GM23338 (cell line): Measurements from ENCODE around the gene CMTR1.

Experiments
- CTCF ChIP-seq, 2 experiments: fragments of 200-600 bp in 1 of 2; sonication (generic) in 1 of 2; conservative IDR thresholded peaks; 2 replicates each; pipeline versions ENCODE4 v1.5.1 to v1.6.1; 2016 to 2017; ENCODE audit warnings: antibody characterized with exemption in 2 of 2, low read depth in 2 of 2, mild to moderate bottlenecking in 2 of 2, moderate library complexity in 1 of 2
- EZH2 ChIP-seq: fragments of 200-600 bp; sonication (generic); IDR thresholded peaks from one replicate; pipeline ENCODE4 v1.8.0; 2017; ENCODE audit warnings: antibody characterized with exemption, mild to moderate bottlenecking, low read depth; ENCODE audit not compliant: unreplicated experiment
- EZH2phosphoT487 ChIP-seq: fragments of 200-600 bp; sonication (generic); IDR thresholded peaks from one replicate; pipeline ENCODE4 v1.8.1; 2018; ENCODE audit warnings: antibody characterized with exemption; ENCODE audit not compliant: unreplicated experiment
- JUNB ChIP-seq: IDR thresholded peaks from one replicate; pipeline ENCODE4 v1.6.1; 2016; ENCODE audit warnings: antibody characterized with exemption; ENCODE audit not compliant: unreplicated experiment
- POLR2AphosphoS5 ChIP-seq: IDR thresholded peaks from 2 replicates; pipeline ENCODE4 v1.6.1; 2016; ENCODE audit warnings: antibody characterized with exemption, low read depth
- STAT1 ChIP-seq: IDR thresholded peaks from one replicate; pipeline ENCODE4 v1.6.1; 2016; ENCODE audit warnings: antibody characterized with exemption; ENCODE audit not compliant: unreplicated experiment

GRCh38 chr6:37513155-37513554, 80.1 kb downstream of the CMTR1 start:
- no peak for TF ChIP-seq CTCF (conservative IDR thresholded peaks at IDR 0.05; ENCODE audit: low read depth in 2 of 2)
- TF ChIP-seq STAT1 = no peak
- no peak for TF ChIP-seq POLR2AphosphoS5
- no peak for TF ChIP-seq JUNB
- TF ChIP-seq EZH2phosphoT487 = no peak
- TF ChIP-seq EZH2 = no peak
